Neural progenitor cell (in vitro differentiated cells): ENCODE data around the gene TMEM43. TPM values are rescaled to one million over a fixed set of nuclear protein-coding genes. Genes with fewer than 3 reads are reported as not detected.
"Not testable (repeated sequence)": the region's sequence is repeated elsewhere in the genome, so short reads cannot be mapped to it uniquely, and the experiment has no call there.

Source experiments
- DNase-seq: peaks from one replicate; pipeline ENCODE4 v3.0.0-alpha.2; 2016; ENCODE audit warnings: low spot score
- H2AFZ ChIP-seq: fragments of 200-600 bp; sonication (generic); replicated peaks from 2 replicates; pipeline ENCODE4 v1.6.1; 2016; ENCODE audit warnings: antibody characterized with exemption
- H3F3A ChIP-seq: fragments of 200-600 bp; sonication (generic); 2 replicates; pipeline ENCODE4 v1.6.1; 2016; ENCODE audit warnings: antibody characterized with exemption, low read depth
- H3K27ac ChIP-seq: fragments of 200-600 bp; sonication (generic); 2 replicates; pipeline ENCODE4 v1.5.1; 2016; ENCODE audit warnings: mild to moderate bottlenecking
- H3K27me3 ChIP-seq: fragments of 200-600 bp; sonication (generic); 2 replicates; pipeline ENCODE4 v1.6.1; 2016; ENCODE audit warnings: mild to moderate bottlenecking, moderate library complexity
- H3K36me3 ChIP-seq: fragments of 200-600 bp; sonication (generic); 2 replicates; pipeline ENCODE4 v1.5.1; 2016
- H3K4me1 ChIP-seq: fragments of 200-600 bp; sonication (generic); 2 replicates; pipeline ENCODE4 v1.6.1; 2016; ENCODE audit warnings: mixed run types
- H3K4me2 ChIP-seq: fragments of 200-600 bp; sonication (generic); 2 replicates; pipeline ENCODE4 v1.6.1; 2016
- H3K4me3 ChIP-seq: fragments of 200-600 bp; sonication (generic); 2 replicates; pipeline ENCODE4 v1.5.1; 2016
- H3K79me2 ChIP-seq: fragments of 200-600 bp; sonication (generic); 2 replicates; pipeline ENCODE4 v1.6.1; 2016; ENCODE audit warnings: low read depth
- H3K9ac ChIP-seq: fragments of 200-600 bp; sonication (generic); 2 replicates; pipeline ENCODE4 v1.6.1; 2016
- H3K9me3 ChIP-seq: fragments of 200-600 bp; sonication (generic); 2 replicates; pipeline ENCODE4 v1.5.1; 2016; ENCODE audit warnings: low read depth
- H4K20me1 ChIP-seq: fragments of 200-600 bp; sonication (generic); 2 replicates; pipeline ENCODE4 v1.6.1; 2016; ENCODE audit warnings: low read depth
- H3K27ac Mint-ChIP-seq: 3 replicates; pipeline ENCODE4 v1.8.0; 2021; ENCODE audit warnings: mixed read lengths
- H3K27me3 Mint-ChIP-seq: 2 replicates; pipeline ENCODE4 v1.8.0; 2022; ENCODE audit warnings: low read depth, mild to moderate bottlenecking, inconsistent platforms, moderate library complexity, mixed read lengths; ENCODE audit not compliant: insufficient read depth
- H3K36me3 Mint-ChIP-seq: 3 replicates; pipeline ENCODE4 v1.8.0; 2021; ENCODE audit warnings: mixed read lengths
- H3K4me1 Mint-ChIP-seq: 3 replicates; pipeline ENCODE4 v1.8.0; 2021; ENCODE audit warnings: mixed read lengths
- H3K4me3 Mint-ChIP-seq: 3 replicates; pipeline ENCODE4 v1.8.0; 2021; ENCODE audit warnings: mild to moderate bottlenecking, moderate library complexity, mixed read lengths
- H3K9me3 Mint-ChIP-seq: 3 replicates; pipeline ENCODE4 v1.8.0; 2020; ENCODE audit warnings: mixed read lengths
- EZH2 ChIP-seq: fragments of 200-600 bp; sonication (generic); IDR thresholded peaks from 2 replicates; pipeline ENCODE4 v1.6.1; 2017; ENCODE audit warnings: antibody characterized with exemption, mild to moderate bottlenecking, moderate library complexity
- EZH2phosphoT487 ChIP-seq: fragments of 200-600 bp; sonication (generic); IDR thresholded peaks from 2 replicates; pipeline ENCODE4 v1.6.1; 2017; ENCODE audit warnings: antibody characterized with exemption
- total RNA-seq: library from RNA; depleted of rRNA; stranded (reverse); fragments of >200 nt; gene quantifications from 2 replicates; pipeline ENCODE4 v1.2.3, GENCODE V29; 2015; ENCODE audit warnings: low replicate concordance
- TF ChIP-seq, protein P1 (sequence below): fragments of 200-600 bp; sonication (generic); IDR thresholded peaks from 2 replicates; pipeline ENCODE4 v1.5.1; 2017; ENCODE audit warnings: antibody characterized with exemption, mild to moderate bottlenecking

TMEM43 gene, protein sequence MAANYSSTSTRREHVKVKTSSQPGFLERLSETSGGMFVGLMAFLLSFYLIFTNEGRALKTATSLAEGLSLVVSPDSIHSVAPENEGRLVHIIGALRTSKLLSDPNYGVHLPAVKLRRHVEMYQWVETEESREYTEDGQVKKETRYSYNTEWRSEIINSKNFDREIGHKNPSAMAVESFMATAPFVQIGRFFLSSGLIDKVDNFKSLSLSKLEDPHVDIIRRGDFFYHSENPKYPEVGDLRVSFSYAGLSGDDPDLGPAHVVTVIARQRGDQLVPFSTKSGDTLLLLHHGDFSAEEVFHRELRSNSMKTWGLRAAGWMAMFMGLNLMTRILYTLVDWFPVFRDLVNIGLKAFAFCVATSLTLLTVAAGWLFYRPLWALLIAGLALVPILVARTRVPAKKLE
- 19.7 and 22.0 TPM in 2 replicates for total RNA-seq

DNA sequence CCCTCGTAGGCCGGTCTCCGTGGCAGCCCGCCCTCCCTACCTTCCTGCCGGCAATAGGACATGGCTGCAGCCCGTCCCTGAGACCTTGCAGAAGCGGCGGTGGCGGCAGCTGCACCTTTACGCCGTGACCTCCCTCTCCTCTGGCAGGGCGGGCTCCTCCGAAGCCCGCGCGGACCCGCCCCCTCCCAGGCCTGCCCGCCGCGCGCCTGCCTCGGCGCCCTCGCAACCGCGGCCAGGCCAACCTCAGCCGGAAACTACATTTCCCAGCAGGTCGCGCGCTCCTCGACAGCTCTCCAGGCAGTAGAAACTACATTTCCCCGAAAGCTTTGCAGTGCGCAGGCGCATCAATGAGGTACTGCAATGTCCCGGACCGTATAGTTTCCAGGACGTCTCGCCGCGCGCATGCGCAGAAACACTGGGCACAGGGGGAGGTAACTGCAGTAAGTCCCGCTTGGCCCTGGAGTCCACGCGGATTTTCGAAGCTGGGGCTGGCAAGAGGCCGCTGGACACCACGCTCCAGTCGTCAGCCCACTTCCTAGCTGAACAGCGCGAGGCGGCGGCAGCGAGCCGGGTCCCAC, at the start of gene TMEM43, which contains the start of gene CHCHD4:
Gene TMEM43, plus strand, starts transcription at position 438 of the 578 bp plus-strand sequence. CDS start 142 bp downstream, outside the sequence.
Gene CHCHD4, minus strand, starts transcription at position 256 of the 578 bp plus-strand sequence. Its CDS starts 194 bp downstream, at position 62.
- Mint-ChIP-seq H3K4me1 (peaks cover 20% of the 10 kb centered on the region), H3K36me3 (peaks cover 33% of the 10 kb centered on the region), H3K27ac (peak within 1 kb of the TSS; percentile 46), H3K4me3 (peak within 1 kb of the TSS; percentile 98), H3K27me3 (no peaks in the 10 kb centered on the region), H3K9me3 (no peaks in the 10 kb centered on the region)
- Histone ChIP-seq H3F3A (peaks cover 12% of the 10 kb centered on the region), H3K9me3 (no peaks in the 10 kb centered on the region), H2AFZ (peak within 1 kb of the TSS; percentile 95), H4K20me1 (peaks cover 19% of the 10 kb centered on the region), H3K4me3 (peak within 1 kb of the TSS; percentile 72), H3K27ac (peak within 1 kb of the TSS; percentile 43), H3K36me3 (no peaks in the 10 kb centered on the region), H3K4me1 (peaks cover 7% of the 10 kb centered on the region), H3K27me3 (peaks cover 3% of the 10 kb centered on the region), H3K4me2 (peak within 1 kb of the TSS; percentile 82), H3K79me2 (peaks cover 29% of the 10 kb centered on the region), H3K9ac (peak within 1 kb of the TSS; percentile 58)
- TF ChIP-seq EZH2 (no peak), EZH2phosphoT487 (no peak)
- TF ChIP-seq, protein P1, sequence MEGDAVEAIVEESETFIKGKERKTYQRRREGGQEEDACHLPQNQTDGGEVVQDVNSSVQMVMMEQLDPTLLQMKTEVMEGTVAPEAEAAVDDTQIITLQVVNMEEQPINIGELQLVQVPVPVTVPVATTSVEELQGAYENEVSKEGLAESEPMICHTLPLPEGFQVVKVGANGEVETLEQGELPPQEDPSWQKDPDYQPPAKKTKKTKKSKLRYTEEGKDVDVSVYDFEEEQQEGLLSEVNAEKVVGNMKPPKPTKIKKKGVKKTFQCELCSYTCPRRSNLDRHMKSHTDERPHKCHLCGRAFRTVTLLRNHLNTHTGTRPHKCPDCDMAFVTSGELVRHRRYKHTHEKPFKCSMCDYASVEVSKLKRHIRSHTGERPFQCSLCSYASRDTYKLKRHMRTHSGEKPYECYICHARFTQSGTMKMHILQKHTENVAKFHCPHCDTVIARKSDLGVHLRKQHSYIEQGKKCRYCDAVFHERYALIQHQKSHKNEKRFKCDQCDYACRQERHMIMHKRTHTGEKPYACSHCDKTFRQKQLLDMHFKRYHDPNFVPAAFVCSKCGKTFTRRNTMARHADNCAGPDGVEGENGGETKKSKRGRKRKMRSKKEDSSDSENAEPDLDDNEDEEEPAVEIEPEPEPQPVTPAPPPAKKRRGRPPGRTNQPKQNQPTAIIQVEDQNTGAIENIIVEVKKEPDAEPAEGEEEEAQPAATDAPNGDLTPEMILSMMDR = no peak
- DNase-seq = peak; percentile 99

DNA sequence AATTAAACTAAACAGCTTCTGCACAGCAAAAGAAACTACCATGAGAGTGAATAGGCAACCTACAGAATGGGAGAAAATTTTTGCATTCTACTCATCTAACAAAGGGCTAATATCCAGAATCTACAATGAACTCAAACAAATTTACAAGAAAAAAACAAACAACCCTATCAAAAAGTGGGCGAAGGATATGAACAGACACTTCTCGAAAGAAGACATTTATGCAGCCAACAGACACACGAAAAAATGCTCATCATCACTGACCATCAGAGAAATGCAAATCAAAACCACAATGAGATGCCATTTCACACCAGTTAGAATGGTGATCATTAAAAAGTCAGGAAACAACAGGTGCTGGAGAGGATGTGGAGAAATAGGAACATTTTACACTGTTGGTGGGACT, 49.6 kb upstream of the TMEM43 start:
- H3K36me3 Mint-ChIP-seq, H3K9ac ChIP-seq, H3K27ac Mint-ChIP-seq, H3K9me3 Mint-ChIP-seq, H3K27me3 ChIP-seq, H4K20me1 ChIP-seq, H3F3A ChIP-seq, DNase-seq, H3K4me1 ChIP-seq, H3K4me1 Mint-ChIP-seq, H3K27ac ChIP-seq, H3K27me3 Mint-ChIP-seq, H3K4me2 ChIP-seq, H3K36me3 ChIP-seq, H2AFZ ChIP-seq, H3K9me3 ChIP-seq, H3K79me2 ChIP-seq, H3K4me3 ChIP-seq, H3K4me3 Mint-ChIP-seq: not testable (repeated sequence)

DNA sequence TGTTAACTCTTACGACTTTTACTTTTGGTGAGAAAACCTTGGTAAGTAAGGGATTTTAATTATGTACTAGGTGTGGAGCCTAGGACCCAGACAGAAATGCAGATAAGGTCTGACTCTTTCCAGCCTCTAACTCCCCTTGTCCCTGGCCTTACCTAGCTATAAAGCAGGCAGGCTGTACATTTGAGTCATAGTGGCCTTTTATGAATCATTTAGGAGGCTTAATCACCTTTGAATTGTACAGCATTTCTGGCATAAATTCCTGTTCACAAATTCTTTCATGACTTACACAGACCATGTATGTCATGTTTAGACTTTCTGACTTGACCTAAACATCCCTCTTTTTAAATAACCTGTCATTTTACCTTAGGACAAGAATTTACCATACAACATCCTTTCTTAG, 47.5 kb upstream of the TMEM43 start:
- Histone ChIP-seq H3K4me2 (no peak overlapping the region), H3F3A (no peaks in the 10 kb centered on the region), H3K4me1 (no peaks in the 10 kb centered on the region), H4K20me1 (no peaks in the 10 kb centered on the region), H3K9ac (no peak overlapping the region), H3K27ac (no peak overlapping the region), H3K79me2 (no peaks in the 10 kb centered on the region), H3K27me3 (no peaks in the 10 kb centered on the region), H3K4me3 (no peak overlapping the region), H3K36me3 (no peaks in the 10 kb centered on the region), H2AFZ (no peak overlapping the region), H3K9me3 (peaks cover 4% of the 10 kb centered on the region)
- Mint-ChIP-seq H3K36me3 (no peaks in the 10 kb centered on the region), H3K4me1 (no peaks in the 10 kb centered on the region), H3K27ac (no peak overlapping the region), H3K4me3 (no peak overlapping the region), H3K27me3 (peaks cover 8% of the 10 kb centered on the region), H3K9me3 (peaks cover 4% of the 10 kb centered on the region)
- no peak for TF ChIP-seq EZH2phosphoT487
- TF ChIP-seq EZH2 = no peak
- TF ChIP-seq, protein P1 = no peak
- no peak for DNase-seq
